Ramos (cell line): ENCODE data around the gene TEAD1.

ENCODE experiments used
- in situ Hi-C: fragments of 300-500 bp; cut with MboI; formaldehyde crosslinking; loops from one replicate; pipeline ENCODE4 v1.14.3; 2022; ENCODE audit warnings: low sequenced_read_pairs; ENCODE audit not compliant: unreplicated experiment

The TEAD1 gene

GRCh38 chr11:12802418-12803085 is 128.3 kb downstream of the TEAD1 start:
- in situ Hi-C loops, result no loop called here

DNA sequence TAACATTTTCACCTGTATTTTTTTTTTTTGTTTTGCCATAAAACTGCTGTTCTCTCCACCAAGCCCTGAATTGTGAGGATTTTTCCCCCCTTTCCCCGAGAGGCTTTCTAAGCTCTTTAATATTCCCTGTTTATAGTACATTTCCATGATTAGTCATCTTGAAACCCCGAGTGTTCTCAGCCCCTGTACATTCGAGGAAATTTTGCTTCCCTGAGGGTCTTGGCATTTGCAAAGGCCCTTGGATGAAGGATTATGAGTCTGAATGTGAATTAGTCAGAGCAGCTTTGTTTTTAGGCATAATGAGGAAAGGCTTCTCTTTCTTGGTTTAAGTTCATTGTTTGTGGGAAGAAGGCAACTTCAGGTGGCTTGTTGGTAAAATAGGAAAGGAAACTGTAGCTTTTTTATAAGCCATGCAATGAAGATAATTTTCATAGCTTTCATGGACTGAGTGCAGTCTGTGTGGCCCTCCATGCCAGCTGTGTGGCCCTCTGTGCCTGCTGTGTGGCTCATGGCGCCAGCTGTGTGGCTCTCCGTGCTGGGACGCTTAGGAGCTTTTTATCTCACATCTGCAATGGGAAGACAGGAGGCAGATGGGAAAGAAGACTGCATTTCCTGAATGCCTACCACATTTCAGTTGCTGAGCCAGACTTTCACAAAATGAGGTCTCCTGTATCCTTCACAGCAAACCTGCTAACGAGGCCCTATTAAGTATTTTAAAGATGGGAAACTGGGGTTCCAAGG is 129.0 kb downstream of the TEAD1 start:
- in situ Hi-C loops, result no loop called here

- in situ Hi-C loops, result no loop called here
These were observed 131.9 kb downstream of the TEAD1 start for GRCh38 chr11:12806113-12806512.

- in situ Hi-C loops, result no loop called here
These were observed 133.4 kb downstream of the TEAD1 start for GRCh38 chr11:12807621-12808020.

DNA sequence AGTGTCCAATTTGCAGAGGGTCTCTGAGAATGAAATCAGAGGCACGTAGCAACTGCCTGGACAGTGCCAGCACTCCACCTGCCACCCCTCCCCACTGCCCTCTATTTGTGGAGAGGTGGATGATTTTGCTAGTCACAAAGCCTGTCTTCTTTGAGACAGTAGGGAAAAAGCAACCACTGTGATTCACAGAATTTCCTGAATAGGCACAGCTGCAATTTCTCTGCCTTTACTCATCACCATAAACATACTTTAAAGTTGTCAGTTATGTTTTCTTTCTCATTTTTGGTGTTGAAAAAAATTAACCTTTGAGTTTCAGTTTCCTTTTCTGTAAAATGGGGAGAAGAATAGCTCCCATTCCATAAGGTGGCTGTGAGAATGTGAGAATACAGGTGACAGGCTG is 134.3 kb downstream of the TEAD1 start:
- in situ Hi-C loops, result no loop called here

GRCh38 chr11:12809364-12809763 is 135.1 kb downstream of the TEAD1 start:
- in situ Hi-C loops, result no loop called here

GRCh38 chr11:12809864-12810567 is 135.8 kb downstream of the TEAD1 start:
- in situ Hi-C loops, result no loop called here

DNA sequence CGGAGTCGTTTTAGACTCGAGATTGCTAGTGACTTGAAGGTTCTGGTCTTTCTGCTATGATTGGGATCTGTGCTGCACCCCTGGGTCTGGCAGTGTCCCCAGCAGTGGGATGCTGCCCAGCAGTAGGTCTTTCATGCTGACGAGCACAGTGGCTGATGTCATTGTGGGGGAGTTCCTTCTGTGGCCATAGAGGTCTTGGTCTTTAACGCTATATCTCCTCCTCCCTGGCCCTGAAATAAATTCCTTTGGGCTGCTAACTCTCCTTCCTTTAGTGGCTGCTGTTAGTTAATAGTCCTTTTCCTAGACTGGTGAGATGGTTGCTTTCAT is 136.3 kb downstream of the TEAD1 start:
- in situ Hi-C loops, result no loop called here

DNA sequence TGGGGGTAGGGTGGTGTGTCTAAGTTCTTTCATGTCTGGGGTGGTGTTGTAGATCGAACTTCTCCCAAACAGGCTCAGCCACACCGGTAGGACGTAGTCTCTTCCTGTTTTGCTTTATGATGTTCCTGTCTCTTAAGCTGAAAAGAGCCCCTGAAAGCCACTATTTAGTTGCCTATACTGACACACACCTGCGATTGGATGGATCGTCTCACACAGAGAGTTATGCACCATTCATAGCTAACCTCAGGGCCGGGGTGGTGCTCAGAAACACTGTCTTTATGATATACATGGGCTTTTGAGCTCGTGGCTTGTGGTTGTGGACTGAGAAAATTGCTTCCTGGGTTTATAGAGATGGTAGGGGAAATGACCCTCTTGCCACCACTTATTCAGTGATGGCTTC is 137.6 kb downstream of the TEAD1 start:
- in situ Hi-C loops, result no loop called here

- in situ Hi-C loops, result no loop called here
These were observed 138.6 kb downstream of the TEAD1 start for GRCh38 chr11:12812849-12813248.

DNA sequence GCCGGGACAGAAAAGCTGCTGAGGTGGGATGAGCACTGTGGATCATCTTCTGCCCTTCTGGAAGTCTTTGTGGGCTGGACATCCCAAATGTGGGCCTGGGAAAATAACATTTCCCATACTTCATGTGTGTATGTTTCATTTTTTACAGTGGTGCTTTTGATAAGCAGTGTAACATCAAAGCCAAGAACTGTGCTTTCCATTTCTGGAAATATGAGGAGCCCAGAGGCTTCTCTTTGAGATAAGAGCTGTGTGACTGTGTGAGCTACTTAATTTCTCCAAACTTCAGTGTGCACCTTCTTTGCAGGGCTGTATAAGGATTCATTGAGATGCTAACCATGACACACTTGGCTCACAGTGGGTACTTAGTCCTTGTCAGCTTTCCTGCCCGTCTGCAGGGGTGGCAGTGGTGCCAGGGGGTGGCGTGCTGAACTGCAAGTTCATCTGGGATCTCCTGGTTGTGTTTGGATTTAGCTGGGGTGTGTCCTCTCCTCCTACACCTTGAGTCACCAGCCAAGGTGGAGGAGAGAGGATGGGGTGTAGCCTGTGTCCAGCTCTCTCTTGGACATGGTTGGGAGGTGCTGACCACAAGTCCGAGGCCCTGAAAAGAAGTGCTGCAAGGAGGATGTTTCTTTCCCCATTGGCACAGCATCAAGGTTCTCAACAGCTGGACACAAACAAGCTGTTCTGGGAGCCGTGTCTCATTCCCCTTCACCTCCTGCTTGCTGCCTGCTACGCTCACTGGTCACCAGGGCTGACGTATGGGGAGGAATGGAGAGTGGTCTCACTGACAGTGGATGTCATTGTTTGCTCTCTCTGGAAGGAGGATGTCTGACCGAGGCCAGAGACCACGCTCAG is 139.4 kb downstream of the TEAD1 start:
- in situ Hi-C loops, result no loop called here

- in situ Hi-C loops, result no loop called here
These were observed 140.9 kb downstream of the TEAD1 start for GRCh38 chr11:12815129-12815480.

DNA sequence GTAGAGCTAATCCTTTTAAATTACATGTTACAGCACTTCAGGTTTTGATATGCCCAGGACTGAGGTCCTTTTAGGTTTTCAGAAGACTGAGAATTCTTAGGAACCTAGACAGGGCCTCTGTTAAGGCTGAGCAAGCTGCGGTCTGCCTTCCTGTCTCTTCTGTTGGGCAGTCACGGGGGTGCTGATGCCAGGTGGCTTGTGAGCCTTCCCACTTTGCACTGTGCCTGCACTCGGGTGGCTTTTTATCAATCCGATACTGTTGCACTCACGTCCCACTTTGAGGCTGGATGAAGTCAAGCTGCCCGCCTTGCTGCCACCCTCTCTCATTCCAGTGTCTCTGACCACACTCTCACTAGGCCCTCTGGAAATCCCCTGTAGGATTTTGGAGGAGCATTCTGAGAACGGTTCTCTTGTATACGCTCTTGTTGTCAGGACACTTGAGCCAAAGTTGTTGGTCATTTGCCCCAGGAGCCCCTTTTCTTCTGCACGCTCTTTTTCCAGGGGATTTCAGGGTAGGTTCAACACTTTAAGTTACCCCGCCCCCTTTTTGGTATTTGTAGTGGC is 141.8 kb downstream of the TEAD1 start:
- in situ Hi-C loops, result no loop called here

- in situ Hi-C loops, result no loop called here
These were observed 143.6 kb downstream of the TEAD1 start for GRCh38 chr11:12817681-12818332.

DNA sequence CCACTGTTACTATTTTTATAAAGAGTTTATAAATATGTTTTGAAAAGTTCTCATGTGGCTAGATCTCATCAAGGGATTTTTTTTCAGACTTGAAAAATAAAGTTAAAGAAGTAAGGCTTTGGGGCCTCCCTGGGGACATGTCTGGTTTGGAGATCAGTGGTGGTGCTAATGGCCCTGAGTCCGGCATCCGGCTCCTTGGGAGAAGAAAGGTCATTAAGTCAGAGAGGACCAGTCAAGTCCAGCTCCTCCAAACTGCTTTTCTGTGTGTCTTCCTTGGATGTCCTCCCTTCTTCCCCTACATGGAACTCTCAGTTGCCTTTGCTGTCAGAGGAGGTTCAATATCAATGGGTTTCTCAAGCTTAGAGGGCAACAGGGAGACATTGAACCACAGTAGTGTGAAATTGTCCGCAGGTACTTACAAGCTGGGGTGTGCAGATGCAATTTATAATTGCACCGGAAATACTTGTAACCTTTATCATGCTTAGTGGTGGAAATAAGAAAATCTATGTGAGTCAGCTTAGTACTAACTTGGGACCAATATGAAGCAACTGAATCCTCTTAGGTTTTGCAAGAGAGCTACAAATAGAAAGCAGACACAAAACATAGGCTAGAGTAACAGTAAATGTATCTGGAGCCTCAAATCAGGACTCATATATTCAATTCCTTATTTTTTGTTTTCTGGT is 144.3 kb downstream of the TEAD1 start:
- in situ Hi-C loops, result no loop called here

- in situ Hi-C loops, result no loop called here
These were observed 148.3 kb downstream of the TEAD1 start for GRCh38 chr11:12822392-12823022.

- in situ Hi-C loops, result no loop called here
These were observed 150.2 kb downstream of the TEAD1 start for GRCh38 chr11:12824281-12825041.

DNA sequence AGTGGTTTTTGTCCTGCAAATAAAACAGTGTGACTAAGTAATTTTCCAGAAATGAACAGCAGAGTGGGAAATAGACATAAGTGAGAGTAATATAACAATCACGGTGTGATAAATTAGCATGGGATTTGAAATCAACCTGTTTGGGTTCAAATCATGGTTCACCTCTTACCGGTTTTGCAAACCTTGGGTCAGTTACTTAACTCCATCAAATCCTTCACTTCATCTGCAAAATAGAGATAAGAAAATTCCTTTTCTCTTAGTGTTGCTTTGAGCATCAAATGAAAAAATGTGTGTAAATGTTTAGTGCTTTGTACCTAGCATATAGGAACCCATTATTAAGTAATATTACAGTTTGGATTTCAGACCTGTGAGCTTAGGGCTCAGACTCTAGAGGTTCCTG is 152.2 kb downstream of the TEAD1 start:
- in situ Hi-C loops, result no loop called here
